Heart left ventricle (tissue), 13 donors: ENCODE measurements around the gene PUDP.

Source experiments
- POLR2A ChIP-seq, 2 donors: fragments of 450-650 bp; IDR thresholded peaks; one replicate each; pipeline ENCODE4 v1.6.1; 2017; ENCODE audit warnings: antibody characterized with exemption in 2 of 2, mild to moderate bottlenecking in 2 of 2, moderate library complexity in 2 of 2
- TF ChIP-seq, protein P1 (sequence below), 12 donors: fragments of 200-600 bp; sonication (generic) in 4 of 12; IDR thresholded peaks; one replicate each; pipeline versions ENCODE4 v1.5.0 to v1.8.0; 2018 to 2022; ENCODE audit warnings: antibody characterized with exemption in 12 of 12, mild to moderate bottlenecking in 5 of 12
- donor health status: ischemic (EF 13 %, LVEDD 7.1; RV severe dilation, severe dysfunction).
- donor health status: DM: no; HTN: yes; CAD: no.
- donor health status: DM: no; HTN: no; CAD: no.
- donor health status: ischemic (EF 25% LVEDD 6.9; RV normal size, moderate dysfunction).
- donor health status: ischemic (EF 25% LVEDD 5.7; RV mildly dilated, moderate dysfunction).
- donor health status: ischemic (EF 35%, LVEDD 5.7; RV mildly dilated, moderate dysfunction).
- donor health status: nonischemic (EF 11% LVEDD 7.7; RV severe dilation, severe dysfunction).
- donor health status: DM: yes; HTN: yes; CAD: no.
- donor health status: PGD.
- donor health status: ischemic (EF 29% LVEDD 5.4; RV normal size, mild dysfunction).
- donor health status: nonischemic (EF 23%, LVEDD 6.1; RV moderate dilation, normal function).

DNA sequence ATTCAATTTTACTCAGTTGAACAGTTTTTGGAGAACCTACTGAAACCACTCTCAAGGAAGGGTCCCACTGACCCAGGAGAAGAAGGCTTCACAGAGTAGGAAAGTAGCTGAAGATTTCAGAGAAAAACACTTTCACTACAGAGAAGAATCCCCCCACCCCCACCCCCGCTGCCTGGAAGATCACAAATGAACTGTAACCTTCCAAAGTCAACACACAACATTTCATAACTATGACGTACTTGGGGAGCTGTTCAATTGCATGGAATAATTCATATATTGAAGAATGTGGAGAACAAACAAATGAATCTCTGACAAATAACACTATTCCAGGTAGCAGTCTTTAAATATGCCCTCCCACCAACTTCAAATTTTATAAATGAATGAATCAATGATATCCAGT, 86.5 kb downstream of the PUDP start:
- no peak for TF ChIP-seq POLR2A (IDR thresholded peaks at IDR 0.05)
- TF ChIP-seq, protein P1, sequence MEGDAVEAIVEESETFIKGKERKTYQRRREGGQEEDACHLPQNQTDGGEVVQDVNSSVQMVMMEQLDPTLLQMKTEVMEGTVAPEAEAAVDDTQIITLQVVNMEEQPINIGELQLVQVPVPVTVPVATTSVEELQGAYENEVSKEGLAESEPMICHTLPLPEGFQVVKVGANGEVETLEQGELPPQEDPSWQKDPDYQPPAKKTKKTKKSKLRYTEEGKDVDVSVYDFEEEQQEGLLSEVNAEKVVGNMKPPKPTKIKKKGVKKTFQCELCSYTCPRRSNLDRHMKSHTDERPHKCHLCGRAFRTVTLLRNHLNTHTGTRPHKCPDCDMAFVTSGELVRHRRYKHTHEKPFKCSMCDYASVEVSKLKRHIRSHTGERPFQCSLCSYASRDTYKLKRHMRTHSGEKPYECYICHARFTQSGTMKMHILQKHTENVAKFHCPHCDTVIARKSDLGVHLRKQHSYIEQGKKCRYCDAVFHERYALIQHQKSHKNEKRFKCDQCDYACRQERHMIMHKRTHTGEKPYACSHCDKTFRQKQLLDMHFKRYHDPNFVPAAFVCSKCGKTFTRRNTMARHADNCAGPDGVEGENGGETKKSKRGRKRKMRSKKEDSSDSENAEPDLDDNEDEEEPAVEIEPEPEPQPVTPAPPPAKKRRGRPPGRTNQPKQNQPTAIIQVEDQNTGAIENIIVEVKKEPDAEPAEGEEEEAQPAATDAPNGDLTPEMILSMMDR (IDR thresholded peaks at IDR 0.05): no peak
